Epithelial cell of proximal tubule (primary cell): ENCODE results near the gene SLC38A1. TPM values are rescaled to one million over a fixed set of nuclear protein-coding genes. Genes with fewer than 3 reads are reported as not detected.
"Not testable (repeated sequence)": the region's sequence is repeated elsewhere in the genome, so short reads cannot be mapped to it uniquely, and the experiment has no call there.

ENCODE experiments used
- DNase-seq: peaks from one replicate; pipeline ENCODE4 v3.0.0-alpha.2; 2011; ENCODE audit warnings: low read depth
- H3K4me3 ChIP-seq: 2 replicates; pipeline ENCODE4 v1.5.1; 2011; ENCODE audit warnings: low read depth, mild to moderate bottlenecking, low read length
- CTCF ChIP-seq: conservative IDR thresholded peaks from 2 replicates; pipeline ENCODE4 v1.5.1; 2012; ENCODE audit warnings: low read depth, mild to moderate bottlenecking, low read length
- total RNA-seq: library from RNA; depleted of rRNA; stranded (reverse); fragments of >200 nt; gene quantifications from 2 replicates; pipeline ENCODE4 v1.2.3, GENCODE V29; 2015

SLC38A1 gene
- total RNA-seq, 1 donor from 2014 or later = 73.1 TPM

DNA sequence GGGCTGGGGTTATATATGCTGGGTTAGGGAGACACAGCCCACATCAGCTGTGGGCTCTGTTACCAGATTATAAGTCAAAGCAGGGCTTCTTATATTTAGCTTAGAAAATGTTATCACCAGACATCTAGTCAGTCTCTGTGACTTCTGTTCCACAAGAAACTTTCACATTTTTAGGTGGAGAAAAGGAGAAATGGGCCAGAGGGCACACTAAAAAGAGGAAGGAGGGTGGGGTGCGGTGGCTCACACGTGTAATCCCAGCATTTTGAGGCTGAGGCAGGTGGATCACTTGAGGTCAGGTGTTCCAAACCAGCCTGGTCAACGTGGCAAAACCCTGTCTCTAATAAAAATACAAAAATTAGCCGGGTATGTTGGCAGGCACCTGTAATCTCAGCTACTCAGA is 28.0 kb upstream of the SLC38A1 start:
- TF ChIP-seq CTCF = no peak
- no peak for DNase-seq
- H3K4me3 ChIP-seq = no peak overlapping the region

GRCh38 chr12:46292754-46293402 is 24.0 kb upstream of the SLC38A1 start:
- TF ChIP-seq CTCF = peak; percentile 23
- DNase-seq = no peak
- no peak overlapping the region for H3K4me3 ChIP-seq

DNA sequence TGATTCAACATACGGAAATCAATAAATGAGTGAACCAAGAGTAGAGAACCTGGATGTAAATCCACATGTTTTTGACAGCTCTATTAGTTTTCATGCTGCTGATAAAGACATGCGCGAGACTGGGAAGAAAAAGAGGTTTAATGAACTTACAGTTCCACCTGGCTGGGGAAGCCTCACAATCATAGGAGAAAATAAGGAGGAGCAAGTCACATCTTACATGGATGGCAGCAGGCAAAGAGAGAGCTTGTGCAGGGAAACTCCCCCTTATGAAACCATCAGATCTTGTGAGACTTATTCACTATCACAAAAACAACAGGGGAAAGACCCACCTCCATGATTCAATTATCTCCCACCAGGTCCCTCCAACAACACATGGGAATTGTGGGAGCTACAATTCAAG is 23.1 kb upstream of the SLC38A1 start:
- H3K4me3 ChIP-seq, DNase-seq: not testable (repeated sequence)

- DNase-seq, H3K4me3 ChIP-seq: not testable (repeated sequence)
These were observed 16.3 kb upstream of the SLC38A1 start for GRCh38 chr12:46285177-46285576.

GRCh38 chr12:46282829-46283228 is 14.0 kb upstream of the SLC38A1 start:
- TF ChIP-seq CTCF = no peak
- H3K4me3 ChIP-seq = no peak overlapping the region
- no peak for DNase-seq

- no peak for DNase-seq
- TF ChIP-seq CTCF = no peak
- H3K4me3 ChIP-seq = no peak overlapping the region
These were observed 7.9 kb upstream of the SLC38A1 start for GRCh38 chr12:46276756-46277155.

- H3K4me3 ChIP-seq = no peak overlapping the region
- no peak for TF ChIP-seq CTCF
- no peak for DNase-seq
These were observed 3.0 kb upstream of the SLC38A1 start for GRCh38 chr12:46271863-46272262.

DNA sequence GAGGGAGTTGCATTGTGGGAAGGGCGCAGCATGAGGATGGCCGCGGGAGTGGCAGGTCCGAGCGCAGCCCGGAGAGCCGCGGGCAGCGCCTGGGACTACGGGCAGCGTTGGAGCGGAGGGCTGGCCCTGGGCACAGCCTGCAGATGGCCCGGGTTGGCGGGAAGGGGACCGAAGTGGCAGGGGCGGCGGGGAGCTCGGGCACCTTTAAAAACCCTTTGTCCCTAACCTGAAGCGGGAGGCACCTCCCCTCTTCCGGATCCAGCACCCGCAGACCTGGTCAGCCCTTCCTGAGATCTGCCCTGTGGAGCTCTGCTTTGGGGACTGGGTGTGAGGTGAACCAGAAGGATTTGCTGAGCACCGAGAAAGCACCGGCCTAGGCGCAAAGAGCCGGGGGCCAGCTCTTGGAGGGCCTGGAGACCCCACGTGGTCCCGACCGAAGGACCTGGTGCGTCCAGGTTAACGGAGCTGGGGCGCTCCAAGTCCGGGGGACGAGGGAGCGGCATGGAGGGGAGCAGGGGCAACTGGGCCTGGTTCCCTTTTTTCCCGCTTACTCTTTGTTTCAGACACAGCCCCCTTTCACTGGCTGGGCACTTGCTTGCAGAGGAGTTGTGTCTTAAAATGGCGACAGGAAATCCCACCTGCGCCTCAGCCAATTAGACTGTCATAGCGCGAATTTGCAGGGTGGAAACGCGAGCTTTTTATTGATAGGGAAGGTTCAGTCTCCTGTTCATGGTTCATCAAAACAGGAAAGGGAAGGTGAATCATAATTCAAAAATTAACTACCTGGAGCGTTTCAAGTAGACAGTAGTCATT is 792 bp upstream of the SLC38A1 start:
- TF ChIP-seq CTCF = no peak
- no peak for DNase-seq
- peak overlapping the region; percentile 84 for H3K4me3 ChIP-seq
